Fibroblast of the aortic adventitia (primary cell): ENCODE measurements around the gene ABLIM1. TPM values are rescaled to one million over a fixed set of nuclear protein-coding genes. Genes with fewer than 3 reads are reported as not detected.

Experiments used
- DNase-seq: peaks from one replicate; pipeline ENCODE4 v3.0.0-alpha.2; 2010; ENCODE audit warnings: low read depth
- H3K4me3 ChIP-seq: 2 replicates; pipeline ENCODE4 v1.5.1; 2011; ENCODE audit warnings: low read depth, mild to moderate bottlenecking, control low read depth, low read length, moderate library complexity
- CTCF ChIP-seq: IDR thresholded peaks from 2 replicates; pipeline ENCODE4 v1.5.1; 2011; ENCODE audit warnings: mild to moderate bottlenecking, low read length, control low read depth, inconsistent platforms; ENCODE audit not compliant: insufficient read depth
- total RNA-seq: library from RNA; depleted of rRNA; stranded (reverse); fragments of >200 nt; gene quantifications from 2 replicates; pipeline ENCODE4 v1.2.3, GENCODE V29; 2012; ENCODE audit warnings: low replicate concordance

The ABLIM1 gene
- total RNA-seq, 1 donor = 36.1 TPM

GRCh38 chr10:114406455-114406854 is 251.6 kb downstream of the ABLIM1 start:
- no peak for TF ChIP-seq CTCF
- DNase-seq = no peak
- H3K4me3 ChIP-seq = no peak overlapping the region

GRCh38 chr10:114405011-114405350 is 253.1 kb downstream of the ABLIM1 start:
- DNase-seq = no peak
- H3K4me3 ChIP-seq = no peak overlapping the region
- no peak for TF ChIP-seq CTCF

- H3K4me3 ChIP-seq = no peak within 1 kb of the TSS
- TF ChIP-seq CTCF = no peak
- no peak for DNase-seq
Measured at GRCh38 chr10:114404171-114405010, 253.7 kb downstream of the ABLIM1 start, which contains the start of gene AFAP1L2. Gene AFAP1L2 (minus strand): TSS chr10:114404502. CDS start chr10:114404455, 47 bp downstream.

GRCh38 chr10:114403541-114404161 is 254.4 kb downstream of the ABLIM1 start:
- TF ChIP-seq CTCF = no peak
- DNase-seq = no peak
- H3K4me3 ChIP-seq = no peak overlapping the region

- TF ChIP-seq CTCF = no peak
- no peak overlapping the region for H3K4me3 ChIP-seq
- DNase-seq = no peak
Measured at GRCh38 chr10:114402871-114403540, 255.1 kb downstream of the ABLIM1 start.

GRCh38 chr10:114402233-114402632 is 255.8 kb downstream of the ABLIM1 start:
- TF ChIP-seq CTCF = no peak
- no peak overlapping the region for H3K4me3 ChIP-seq
- no peak for DNase-seq
